ENCODE results near the gene VPS26B.
"Not testable (repeated sequence)": the region's sequence is repeated elsewhere in the genome, so short reads cannot be mapped to it uniquely, and the experiment has no call there.

VPS26B gene

DNA sequence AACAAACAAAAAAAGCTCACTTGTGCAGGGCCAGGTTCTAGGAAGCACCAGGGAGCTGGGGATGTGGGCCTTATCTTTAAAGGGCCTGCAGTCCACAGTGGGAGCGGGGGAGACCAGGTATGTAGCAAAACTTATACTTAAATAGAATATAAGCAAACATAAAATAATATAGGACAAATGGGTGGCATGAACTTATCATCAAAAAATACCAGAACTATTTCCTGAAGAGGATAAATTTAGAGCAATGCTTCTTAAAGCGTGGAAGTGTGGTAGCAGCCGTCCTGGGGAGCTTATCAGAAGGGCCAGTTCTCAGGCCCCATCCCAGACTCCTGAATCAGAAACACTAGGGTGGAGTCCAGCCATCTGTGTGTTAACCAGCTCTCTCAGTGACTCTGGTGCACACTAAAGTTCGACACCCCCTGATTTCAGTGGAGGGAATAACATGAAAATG, 9.3 kb downstream of the VPS26B start:
- no peak for DNase-seq

DNA sequence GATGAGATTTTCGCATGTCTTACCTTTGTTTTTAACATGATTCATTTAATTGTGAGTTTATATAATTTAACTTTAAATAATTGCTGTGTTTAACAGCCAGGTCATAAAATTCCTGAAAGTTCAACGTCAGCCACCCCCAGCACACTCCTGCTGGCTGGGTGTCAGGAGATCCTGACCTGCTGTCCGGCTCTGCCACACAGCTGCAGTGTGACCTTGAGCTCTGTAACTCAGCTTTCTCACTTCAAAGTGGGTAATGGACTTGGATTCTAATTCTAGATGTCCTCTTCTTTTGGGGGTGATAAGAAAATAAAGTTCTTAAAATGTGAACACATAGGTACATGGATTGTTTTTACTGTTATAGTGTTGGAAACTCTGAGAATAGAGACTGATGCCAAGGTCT, 10.9 kb downstream of the VPS26B start:
- DNase-seq: no peak

DNA sequence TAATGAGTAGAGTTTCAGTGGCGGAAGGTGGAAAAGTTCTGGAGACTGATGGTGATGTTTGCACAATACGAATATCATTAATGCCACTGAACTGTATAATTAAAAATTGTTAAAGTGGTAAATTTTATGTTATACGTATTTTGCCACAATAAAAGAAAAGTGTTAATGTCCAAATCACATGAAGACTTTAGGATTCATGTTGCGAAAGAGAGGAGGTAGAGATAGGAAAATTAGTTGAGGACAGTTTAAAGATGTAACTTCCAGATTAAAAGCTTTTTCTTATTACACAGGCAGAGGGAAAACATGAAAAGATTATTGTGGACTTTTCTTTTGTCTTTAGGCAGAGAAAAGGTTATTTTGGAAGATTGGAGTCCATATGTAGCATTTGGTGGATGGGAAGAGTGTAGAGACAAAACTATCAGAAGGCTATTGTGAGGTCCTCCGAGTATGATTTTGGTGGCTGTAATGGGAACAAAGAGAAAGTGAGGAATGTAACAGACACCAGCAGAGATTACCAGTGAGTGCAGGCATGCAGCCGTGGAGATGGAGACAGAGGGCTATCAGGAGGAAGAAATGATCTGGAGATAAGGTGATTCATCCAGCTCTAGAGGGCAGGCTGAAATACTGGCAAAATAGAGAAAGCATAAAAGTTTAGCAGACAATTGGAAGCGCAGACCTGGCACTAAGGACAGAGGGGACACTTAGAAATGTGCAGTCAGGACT, 12.5 kb downstream of the VPS26B start:
- DNase-seq: no peak

DNA sequence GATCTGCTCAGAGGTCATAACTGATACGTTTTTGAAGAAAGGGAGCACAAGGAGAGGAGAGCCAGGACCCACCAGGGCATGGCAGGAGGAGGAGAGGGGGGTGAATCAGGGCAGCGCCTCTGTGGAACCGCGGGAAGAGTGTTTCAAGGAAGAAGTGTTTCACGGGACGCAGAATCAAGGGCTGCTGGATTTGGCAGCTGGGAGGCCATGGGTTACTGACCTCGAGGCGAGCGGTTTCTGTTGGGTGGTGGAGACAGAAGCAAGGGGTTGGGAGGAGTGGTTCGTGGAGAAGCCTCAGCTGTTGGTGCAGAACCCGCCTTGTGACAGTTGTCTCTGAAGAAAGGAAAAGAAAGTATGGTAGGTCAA, 13.1 kb downstream of the VPS26B start:
- no peak for DNase-seq

DNA sequence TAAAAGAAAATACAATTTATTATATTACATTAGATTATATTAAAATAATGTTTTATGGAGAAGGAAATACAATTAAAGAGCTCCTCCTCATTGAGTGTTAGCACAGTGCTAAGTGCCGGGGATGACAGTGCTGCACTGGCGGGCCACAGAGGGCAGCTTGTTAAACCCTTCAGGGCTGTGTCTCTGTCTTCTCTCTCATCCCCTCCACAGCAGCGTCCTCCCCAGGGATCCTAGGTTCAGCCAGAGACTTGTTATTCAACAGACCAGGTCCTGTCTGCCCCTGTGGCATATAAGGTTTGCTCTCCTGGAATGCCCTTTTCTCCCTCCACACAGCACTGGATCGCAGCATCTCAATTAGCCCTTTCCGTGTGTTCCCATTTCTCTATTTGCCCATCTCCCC, 14.5 kb downstream of the VPS26B start:
- DNase-seq: no peak

DNA sequence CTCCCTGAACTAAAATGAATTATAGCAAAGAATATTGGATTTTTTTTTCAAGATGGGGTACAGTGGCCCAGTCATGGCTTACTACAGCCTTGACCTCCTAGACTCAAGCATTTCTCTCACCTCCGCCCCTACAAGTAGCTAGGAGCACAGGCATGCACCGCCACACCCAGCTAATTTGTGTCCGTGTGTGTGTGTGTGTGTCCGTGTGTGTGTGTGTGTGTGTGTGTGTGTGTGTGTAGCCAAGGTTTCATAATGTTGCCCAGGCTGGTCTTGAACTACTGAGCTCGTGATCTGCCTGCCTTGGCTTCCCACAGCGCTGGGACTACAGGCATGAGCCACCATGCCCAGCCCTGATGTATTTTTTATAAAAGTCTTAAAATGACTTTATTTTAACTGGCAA, 16.1 kb downstream of the VPS26B start:
- DNase-seq: no peak

GRCh38 chr11:134242376-134242775, 17.9 kb downstream of the VPS26B start:
- DNase-seq: no peak

GRCh38 chr11:134243913-134244312, 19.4 kb downstream of the VPS26B start:
- DNase-seq: no peak

- DNase-seq: no peak
These were observed 20.1 kb downstream of the VPS26B start for GRCh38 chr11:134244593-134244992.

DNA sequence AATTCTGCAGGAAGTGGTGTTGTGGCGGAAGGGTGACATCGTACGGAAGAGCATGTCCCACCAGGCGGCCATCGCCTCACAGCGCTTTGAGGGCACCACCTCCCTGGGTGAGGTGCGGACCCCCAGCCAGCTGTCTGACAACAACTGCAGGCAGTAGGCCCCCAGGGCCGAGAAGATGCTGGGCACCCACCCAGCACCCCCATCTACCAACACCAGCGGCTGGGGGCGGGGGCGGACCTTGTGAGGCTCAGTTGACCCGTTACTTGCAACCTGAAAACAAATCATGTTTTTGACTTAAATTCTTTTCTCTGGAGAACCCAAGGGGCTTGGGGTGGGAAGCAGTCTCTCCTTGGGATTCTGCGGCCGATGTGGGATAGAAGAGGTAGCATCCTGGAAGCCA, 21.0 kb downstream of the VPS26B start:
- DNase-seq: no peak

GRCh38 chr11:134246100-134246499, 21.6 kb downstream of the VPS26B start:
- DNase-seq: no peak

DNA sequence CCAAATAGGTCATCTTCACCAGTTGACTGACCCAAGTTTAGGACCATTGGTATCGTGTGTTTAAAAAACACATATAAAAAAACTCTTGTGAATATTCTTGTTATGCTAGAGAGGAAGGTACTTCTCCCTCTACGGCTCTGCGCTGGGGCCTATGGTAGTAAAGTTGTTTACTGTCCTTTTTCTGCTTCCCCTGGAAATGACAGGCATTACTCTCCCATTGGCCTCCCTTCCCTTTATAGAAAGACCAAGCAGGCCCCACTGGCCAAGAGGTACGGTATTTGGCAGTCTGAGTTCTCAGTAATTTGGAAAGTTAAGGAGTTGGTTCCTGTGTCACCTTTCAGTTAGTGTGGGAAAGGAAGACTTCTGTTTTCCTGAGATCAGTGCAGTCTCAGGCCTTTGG, 22.2 kb downstream of the VPS26B start:
- DNase-seq: no peak

DNA sequence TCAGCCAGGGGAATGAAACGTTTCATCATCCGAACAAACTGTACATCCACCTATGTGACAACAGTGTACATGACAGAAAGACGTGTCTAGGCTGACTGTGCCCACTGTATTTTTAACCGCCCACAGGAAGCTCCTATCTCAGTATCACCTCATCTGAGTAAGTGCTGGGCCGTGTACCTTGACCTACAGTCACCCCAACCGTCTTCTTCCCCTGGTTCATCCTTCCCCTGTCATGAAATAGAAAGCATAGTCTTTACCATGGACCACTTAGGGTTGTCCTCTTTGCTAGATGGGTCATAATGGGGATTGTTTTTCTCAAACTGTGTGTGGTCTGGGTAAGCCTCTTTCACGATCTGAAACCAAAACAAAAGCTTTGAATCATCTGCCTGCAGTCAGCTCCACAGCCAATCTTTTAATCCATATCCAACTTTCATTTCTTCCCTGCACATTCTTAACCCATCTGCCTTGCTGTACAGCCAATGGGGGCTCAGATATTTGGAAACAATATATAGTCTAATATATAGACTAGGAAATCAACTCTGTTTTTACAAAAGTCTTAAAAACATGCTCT, 24.5 kb downstream of the VPS26B start:
- DNase-seq: no peak

GRCh38 chr11:134250246-134250645, 25.8 kb downstream of the VPS26B start:
- no peak for DNase-seq

GRCh38 chr11:134250675-134251074, 26.2 kb downstream of the VPS26B start:
- no peak for DNase-seq

GRCh38 chr11:134252346-134253187, 28.1 kb downstream of the VPS26B start:
- no peak for DNase-seq

GRCh38 chr11:134253188-134253993, 28.9 kb downstream of the VPS26B start, which contains the start of the genes ACAD8 and THYN1:
Gene ACAD8 (plus strand): TSS chr11:134253568. CDS start chr11:134253601, 33 bp downstream.
Gene THYN1 (minus strand): TSS chr11:134253352. CDS start chr11:134252882, 470 bp downstream.
- DNase-seq: peak; percentile 92

DNA sequence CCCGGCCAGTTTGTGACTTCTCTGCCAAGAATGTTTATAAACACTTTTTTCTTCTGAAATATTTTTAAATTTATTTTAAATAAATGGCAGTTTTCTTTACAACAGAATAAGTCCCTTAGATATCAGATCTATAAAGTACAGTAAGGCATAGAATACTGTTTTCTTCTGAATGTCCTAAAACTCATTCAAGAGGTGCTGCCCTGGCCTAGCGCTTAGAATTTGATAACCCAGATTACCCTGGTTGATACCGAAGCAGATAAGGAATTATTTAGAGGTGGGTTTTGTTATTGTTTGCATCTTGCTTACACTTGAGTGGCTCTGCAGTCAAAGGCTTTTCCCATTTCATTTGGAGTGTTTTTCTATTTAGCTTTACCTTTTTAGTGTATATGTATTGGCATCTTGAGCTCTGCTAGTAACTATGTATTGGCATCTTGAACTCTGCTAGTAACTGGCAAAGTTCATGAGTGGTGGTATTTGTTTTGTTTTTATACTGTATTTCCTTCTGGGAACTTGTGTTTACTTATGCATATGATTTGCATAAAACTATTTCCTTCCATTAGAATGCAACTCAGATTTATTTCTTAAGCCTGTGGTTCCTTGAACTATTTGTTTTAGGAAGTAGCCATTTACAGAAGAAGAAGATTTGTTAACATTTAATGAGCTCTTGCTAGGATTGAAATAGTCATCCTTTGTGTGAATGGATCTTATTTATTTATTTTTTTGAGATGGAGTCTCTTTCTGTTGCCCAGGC, 30.1 kb downstream of the VPS26B start:
- DNase-seq: no peak

GRCh38 chr11:134255184-134255561, 30.7 kb downstream of the VPS26B start:
- not testable (repeated sequence) for DNase-seq

DNA sequence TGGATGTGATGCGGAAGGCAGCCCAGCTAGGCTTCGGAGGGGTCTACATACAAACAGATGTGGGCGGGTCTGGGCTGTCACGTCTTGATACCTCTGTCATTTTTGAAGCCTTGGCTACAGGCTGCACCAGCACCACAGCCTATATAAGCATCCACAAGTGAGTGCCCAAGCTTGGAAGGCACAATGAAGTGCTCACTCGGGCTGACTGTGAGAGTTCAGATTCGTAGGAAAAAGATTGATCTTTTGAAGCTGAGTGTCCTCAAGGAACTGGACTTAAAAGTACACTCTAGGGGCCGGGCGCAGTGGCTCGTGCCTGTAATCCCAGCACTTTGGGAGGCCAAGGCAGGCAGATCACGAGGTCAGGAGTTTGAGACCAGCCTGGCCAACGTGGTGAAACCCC, 32.6 kb downstream of the VPS26B start:
- DNase-seq: no peak

- no peak for DNase-seq
These were observed 34.1 kb downstream of the VPS26B start for GRCh38 chr11:134258577-134258976.

DNA sequence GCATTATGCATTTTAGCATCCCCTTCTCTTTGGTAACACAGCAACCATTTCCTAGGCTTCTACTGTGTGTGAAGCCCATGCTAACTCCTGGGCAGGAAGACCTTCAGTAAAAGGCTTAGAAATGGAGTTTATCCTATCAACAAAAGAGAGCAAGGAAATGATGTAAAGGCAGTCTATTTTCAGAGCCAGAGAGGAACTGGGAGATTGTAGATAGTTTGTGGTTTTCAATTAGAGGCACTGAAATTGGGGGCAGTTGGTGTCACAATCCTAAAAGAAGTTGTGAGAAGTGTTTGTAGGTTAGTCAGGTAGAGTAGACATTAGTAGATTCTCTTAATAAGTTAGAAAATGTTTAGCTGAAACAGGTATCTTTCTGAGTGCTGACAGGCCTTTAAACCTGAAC, 36.0 kb downstream of the VPS26B start:
- no peak for DNase-seq

All from T-helper 9 cell (primary cell).